ENCODE results near the gene GFOD2.

GFOD2 gene

DNA sequence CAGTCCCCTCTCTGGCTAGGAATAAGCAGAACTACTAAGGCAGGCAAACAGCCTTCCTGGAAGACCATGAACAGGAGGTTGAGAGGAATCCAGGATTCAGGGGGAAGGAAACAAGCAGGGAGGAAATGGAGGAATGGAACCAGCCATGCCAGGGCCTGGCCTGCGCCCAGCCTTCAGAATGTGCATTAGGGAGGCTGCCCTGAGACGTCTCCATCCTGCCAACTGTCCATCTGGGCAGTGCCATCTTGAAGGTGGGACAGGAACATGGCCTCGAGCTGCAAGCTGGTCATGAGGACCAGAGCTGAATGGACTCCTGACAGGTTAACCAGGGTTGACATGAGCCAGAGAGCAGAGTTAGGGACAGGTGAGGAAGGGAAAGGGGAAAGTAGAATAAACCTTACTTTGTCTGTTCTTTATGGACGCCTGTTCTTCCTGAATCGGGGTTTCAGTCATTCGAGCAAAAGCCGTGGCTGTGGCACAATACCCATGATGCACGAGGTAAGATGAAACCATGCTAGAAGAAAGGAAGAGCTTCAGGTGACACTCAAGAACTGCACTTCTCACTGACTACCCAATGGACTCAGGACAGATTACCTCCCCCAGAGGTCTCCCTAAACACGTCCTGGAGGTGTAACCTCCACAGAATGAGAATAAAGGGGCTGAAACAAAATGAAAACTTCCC lies 12.1 kb upstream of the GFOD2 start:
- no peak for DNase-seq (ENCODE audit: low spot score)

DNA sequence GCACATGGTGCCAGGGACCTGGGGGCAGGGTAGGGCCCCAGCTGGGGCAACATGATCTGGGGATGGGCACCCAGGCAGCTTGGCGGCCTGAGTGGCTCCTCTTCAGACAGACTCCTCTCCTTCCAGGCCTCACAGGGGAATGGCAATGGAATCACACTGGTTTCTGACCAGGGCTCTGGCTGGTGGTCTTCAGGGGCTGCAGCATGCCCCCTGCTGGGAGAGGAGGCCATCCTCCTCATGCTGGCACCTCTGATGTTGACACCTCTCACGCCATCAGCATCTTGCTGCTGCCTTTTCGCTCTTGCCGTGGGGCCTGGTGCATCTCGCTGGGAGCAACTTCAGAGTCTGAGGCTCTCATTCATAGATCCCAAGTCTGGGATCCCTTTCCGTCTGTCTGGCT lies 11.2 kb upstream of the GFOD2 start:
- DNase-seq (ENCODE audit: low spot score): no peak

DNA sequence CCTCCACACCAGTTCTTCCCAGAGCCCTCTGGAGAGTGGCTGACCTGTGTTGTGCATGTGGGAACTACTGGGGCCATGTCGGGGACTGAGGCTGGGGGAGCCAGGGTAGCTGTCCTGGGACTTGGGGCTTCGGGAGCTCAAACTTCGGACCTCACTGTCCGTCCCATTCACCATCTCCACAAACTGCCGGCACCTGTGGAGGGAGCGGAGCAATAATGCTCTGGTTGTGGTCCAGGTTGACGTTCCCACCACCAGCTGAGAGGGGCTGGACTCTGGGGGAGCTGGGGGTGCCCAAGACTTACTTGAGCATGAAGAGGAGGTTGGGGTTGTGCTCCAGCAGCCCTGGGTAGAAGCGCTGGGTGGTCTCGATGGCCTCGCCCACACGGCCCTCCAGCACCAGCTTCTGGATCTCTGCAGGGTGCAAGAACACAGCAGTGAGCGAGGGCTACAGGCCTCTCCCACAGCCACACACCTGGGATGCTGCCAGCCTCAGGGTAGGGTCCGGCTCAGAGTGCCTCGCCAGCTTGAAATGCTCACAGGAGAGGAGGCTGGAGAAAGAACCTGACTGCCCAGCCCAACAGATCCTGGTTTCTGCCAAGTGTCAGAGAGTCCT lies 10.6 kb upstream of the GFOD2 start:
- no peak for DNase-seq (ENCODE audit: low spot score)

DNA sequence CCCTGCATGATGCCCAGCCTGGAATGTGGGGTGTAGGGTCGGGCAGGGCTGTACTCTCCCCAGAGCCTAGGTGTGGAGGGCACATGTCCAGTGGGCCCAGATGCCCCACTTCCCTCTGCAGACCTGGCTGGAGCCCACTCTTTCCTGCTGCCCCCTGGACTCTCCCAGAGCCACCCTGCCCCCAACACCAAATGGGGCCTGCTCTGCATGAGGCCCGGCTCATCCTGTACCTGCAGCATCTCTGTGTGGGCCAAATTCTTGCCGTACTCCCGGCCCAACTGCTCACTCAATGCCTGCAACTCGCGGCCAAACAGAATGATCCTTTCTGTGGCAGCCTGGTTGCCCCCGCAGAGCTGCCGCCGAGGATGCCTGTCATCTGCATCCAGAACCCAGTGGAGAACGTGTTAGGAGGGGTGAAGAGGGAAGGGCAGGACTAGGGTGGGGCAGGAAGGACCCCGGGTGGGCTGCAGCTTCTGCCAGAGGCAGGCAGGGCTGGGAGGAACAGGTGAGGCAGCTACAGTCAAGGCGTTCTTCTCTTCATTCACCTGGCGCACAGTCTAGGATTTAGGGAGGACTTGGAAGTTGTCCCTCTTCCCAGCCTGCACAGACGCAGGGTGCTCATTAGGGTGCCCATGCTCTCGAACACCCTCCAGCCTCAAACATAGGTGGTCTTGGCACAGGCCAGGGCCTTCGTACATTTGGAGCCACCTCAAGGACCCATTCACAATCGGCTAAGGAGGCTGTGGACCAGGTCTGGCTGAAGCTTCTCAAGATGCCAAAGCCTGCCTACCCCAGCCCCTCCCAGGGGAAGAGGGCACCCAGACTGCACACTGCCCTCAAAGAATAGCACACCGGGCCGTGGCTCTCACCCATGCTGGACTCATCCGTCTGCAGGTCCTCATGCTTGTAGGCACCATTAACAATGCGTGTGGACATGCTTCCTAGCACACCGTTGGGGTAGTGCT lies 8.7 kb upstream of the GFOD2 start:
- no peak for DNase-seq (ENCODE audit: low spot score)

DNA sequence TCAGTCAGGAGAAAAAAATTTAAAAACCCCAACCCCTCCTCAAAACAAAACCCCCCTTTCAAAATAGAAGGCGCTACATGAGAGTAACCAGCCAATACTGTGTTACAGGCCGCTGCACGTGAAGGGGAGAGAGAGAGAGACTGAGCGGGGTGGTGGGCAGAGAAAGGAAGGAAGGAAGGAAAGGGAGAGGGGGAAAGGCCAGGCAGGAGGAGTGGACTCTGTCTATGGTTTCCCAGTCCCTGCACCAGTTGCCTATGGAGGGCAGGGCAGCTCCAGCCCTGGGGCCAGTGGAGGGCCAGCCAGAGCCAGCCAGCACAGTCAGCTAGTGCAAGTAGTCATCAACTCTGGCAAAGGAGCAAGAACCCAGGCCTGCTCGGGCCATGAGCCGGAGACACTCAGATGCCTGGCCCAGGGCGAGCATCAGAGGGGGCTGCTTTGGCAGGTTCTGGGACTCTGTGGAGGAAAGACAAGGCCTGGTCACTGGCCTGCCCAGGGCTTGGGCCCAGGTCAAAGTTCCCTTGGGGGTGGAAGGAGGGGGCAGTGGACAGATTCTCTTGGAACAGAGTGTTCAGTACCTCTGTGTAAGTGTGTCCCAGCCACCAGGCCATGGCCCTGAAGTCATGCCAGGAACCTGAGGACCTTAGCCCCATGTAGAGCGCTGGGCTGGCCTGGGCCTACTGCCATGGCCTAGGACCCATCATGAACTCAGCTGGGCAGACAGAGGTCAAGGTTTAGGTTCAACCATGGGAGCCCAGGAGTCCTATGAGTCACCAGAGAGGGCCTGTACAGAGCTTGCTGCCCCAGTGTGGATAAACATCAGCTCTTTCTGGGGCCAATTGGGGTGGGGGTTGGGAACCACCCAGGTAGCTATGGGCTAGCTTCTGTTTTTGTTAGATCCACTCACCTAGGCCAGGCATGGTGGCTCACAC lies 7.3 kb upstream of the GFOD2 start:
- DNase-seq (ENCODE audit: low spot score): no peak

DNA sequence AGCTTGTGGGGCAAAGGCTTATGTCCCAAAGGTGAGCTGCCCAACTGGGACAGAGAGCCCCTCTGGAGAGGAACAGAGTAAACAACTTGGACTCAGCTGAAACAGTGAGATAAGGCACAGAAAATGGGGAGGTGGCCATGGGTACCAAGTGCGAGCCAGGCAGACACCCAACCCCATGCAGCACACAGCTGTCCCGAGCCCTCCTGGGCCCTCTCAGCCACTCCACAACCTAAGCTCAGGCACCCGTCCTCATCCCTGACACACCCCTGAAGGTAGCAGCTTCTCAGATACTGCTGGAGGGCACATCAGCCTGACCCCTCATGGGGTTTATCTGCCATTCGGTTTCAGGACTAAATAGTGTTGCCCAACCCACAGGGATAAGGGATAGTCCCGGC lies 4.8 kb upstream of the GFOD2 start:
- no peak for DNase-seq (ENCODE audit: low spot score)

DNA sequence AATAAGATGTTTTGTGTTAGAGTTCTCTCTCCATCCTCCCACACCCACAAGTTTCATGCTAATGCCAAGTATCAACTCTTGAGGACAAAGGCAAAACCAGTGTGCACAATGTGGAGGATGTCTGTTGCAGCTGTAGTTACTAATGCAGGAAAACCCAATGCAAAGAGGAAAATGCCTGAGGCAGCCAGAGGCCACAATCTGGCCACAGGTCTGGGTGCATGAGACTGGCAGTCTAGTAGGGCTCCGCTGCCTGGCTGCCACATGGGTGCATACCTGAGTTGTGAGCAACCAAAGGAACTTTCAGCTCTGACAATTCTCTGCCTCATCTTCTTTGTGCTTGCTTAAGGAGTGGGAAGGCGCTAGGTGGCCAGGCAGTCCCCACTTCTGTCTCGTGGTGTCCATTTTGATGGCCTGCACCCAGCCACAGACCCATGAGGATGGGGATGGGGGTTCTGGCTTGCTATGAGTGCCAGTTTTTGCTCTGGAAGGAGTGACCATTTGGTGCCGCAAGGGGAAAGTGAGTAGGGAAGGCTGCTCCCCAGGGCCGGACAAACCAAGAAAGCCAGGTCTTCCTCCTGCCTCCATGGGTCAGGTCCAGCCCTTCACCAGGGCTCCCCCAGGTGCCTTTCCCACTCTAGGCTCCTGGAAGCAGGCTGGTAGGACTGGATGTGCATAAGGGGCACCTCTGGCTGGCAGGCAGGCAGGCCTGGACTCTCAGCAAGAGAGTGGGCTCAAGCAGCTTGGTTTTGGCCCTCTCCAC lies 4.2 kb upstream of the GFOD2 start:
- no peak for DNase-seq (ENCODE audit: low spot score)

DNA sequence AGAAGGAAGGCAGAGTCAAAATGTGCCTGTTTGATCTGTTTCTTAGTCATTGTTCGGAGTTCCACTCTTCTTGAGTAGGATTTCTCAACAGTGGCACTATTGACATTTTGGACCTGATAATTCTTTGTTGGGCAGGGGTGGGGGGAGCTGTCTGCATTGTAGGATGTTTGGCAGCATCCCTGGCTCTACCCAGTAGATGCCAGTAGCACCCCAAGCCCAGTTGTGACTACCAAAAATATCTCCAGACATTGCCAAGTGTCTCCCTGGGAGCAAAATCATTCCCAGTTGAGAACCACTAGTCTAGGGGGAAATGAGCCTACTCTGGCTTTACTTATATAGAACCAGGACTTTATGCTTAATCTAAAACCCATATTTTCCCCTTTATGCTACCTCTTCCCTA lies 1.1 kb upstream of the GFOD2 start:
- no peak for DNase-seq (ENCODE audit: low spot score)

DNA sequence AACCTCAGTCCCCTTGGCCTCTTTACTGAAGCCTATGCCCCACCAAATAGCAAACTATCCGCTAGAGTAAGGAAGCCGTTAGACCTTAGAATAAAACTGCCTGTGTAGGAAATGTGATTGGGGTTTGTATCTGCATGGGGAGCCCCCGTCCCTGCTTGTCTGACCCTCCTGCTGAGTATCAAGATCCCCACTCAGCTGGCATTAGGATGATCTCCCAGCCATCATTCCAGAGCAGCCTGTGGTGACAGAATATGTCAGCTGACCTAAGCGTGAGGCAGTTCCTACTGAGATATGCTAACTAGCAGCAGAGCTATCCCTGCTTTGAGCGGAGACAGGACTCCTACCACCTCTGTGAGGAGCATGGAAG lies 645 bp upstream of the GFOD2 start:
- DNase-seq (ENCODE audit: low spot score): no peak

DNA sequence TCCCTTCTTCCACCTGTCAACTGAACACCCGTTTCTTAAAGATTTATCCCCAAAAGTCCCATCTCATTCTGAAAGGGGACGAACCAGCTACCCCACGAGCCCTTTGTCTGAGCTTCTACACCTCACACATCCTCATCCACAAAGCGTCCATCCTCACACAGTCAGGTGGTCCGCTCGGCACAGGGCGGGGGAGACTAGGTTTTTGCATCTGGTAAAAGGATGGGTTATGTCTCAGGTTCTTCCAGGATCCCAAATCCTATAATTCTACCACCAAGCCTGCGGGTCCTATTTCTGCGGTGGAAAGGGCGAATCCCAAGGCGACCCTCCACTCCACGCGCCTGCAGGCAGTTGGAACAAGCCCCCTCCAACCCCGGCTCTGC lies 458 bp downstream of the GFOD2 start:
- no peak for DNase-seq (ENCODE audit: low spot score)

DNA sequence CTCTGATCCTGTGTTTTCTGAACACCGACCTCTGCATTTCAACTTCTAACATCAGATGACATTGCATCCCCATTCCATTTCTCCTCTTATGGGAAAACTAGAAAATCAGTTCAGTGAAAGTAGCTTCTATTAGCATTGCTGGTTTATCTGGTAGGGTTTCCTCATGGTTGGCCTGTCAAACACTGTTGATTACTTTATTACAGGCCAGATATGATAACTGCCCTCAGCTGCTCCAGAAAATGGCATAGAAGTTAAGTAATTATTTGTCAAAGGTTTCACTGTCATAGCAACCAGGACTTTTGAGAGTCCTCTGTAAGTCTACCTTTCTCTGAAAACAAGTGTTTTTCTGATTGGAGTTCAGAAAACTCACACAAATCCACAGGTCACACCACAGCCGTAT lies 3.0 kb downstream of the GFOD2 start:
- DNase-seq (ENCODE audit: low spot score): no peak

DNA sequence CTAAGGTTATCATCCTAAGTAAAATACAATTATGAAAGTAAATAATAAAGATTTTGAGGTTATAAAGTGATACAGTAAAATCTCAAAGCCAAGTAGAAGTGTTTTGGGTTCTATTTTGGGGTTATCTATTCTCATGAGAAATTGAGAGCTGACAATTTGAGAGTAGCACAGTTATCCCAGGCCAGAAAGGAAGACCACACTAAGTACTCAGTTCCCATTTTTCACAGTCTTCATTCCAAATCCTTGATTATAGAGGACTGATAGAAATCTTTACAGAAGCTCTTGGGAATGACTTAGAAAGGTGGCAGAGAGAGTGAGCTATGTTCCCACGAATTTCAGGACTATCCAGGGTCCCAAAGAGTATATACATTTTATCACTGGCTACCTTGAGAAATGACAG lies 4.6 kb downstream of the GFOD2 start:
- no peak for DNase-seq (ENCODE audit: low spot score)

DNA sequence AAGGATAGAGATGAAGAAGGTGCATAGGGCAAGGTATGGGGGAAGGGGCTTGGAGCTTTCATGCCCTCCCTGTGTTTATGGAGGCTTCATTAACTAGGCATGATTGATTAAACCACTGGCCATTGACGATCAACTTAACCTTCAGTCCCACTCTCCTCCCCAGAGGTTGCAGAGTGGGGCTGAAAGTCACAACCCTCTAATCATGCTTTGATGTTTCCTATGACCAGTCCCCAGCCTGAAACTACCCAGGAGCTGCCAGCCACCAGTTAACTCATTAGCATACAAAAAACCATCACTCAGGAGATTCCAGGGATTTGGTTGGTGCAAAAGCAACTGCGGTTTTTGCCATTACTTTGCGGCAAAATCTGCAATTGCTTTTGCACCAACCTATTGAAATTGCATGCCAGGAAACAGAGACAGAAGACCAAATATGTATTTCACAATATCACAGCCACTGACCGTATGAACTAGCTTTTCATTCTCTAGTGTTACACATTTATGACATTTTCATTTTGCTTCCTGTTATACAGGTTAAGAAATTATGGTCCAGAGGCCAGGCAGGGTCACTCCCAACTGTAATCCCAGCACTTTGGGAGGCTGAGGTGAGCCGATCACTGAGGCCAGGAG lies 5.4 kb downstream of the GFOD2 start:
- DNase-seq (ENCODE audit: low spot score): no peak

DNA sequence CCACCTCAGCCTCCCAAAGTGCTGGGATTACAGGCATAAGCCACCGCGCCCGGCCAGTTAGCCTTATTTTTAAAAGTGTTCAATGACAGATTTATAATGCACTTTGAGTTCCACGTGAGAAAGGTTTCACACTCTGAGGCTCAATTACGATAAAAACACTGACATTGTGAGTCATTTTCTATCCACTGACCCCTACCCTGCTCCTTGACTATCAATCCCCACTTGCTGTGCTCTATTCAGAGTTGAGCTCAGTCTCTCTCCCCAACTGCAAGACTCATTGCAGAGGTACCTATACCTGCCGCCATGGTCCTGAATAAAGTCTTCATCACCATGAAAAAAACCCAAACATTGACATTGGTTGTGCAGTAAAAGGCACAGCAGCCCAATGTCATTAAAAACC lies 8.5 kb downstream of the GFOD2 start:
- DNase-seq (ENCODE audit: low spot score): no peak

DNA sequence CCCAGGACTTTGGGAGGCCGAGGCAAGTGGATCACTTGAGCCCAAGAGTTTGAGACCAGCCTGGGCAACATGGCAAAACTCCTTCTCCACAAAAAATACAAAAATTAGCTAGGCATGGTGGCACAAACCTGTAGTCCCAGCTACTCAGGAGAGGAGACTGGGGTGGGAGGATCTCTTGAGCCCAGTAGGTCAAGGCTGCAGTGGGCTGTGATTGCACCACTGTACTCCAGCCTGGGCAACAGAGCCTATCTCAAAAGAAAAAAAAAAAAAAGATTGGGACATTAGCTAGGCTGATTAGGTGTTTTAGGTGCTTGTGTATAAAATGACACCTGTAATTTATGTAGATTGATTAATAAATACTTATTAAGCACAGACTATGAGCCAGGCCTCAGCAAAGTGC lies 10.1 kb downstream of the GFOD2 start:
- DNase-seq (ENCODE audit: low spot score): no peak

DNA sequence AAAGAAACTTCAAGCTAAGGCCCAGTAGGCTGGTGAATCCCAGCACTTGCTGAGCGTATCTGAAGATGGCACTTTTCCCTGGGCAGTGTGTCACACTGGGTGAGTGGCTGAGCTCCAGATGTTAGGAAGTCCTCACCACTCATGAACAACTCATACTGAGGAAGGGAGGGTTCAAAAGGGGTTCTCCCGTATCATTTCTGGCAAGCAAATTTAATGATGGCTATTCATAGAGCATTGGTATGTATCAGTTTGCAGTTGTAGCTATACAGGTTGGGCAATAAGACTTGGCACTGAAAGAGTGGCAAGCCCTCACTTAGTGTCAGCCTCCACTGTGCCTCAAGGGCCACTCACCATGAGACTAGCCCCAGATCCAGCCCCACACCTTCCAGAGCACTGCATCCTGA lies 10.7 kb downstream of the GFOD2 start:
- no peak for DNase-seq (ENCODE audit: low spot score)

DNA sequence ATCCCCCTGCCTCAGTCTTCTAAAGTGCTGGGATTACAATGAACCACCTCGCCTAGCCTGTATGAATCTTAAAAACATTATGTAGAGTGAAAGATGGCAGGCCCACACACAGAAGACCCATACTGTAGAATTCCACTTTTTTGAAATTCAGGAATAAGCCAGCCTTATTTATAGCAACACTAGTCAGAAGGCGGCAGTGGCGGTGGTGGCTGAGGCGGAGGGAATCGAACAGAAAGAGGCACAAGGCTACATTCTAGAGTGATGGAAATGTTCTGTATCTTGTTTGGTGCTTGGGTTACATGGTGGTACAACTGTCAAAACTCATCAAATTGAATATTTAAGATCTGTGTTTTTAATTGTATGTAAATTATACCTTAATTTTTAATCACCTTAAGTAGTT lies 11.3 kb downstream of the GFOD2 start:
- no peak for DNase-seq (ENCODE audit: low spot score)

DNA sequence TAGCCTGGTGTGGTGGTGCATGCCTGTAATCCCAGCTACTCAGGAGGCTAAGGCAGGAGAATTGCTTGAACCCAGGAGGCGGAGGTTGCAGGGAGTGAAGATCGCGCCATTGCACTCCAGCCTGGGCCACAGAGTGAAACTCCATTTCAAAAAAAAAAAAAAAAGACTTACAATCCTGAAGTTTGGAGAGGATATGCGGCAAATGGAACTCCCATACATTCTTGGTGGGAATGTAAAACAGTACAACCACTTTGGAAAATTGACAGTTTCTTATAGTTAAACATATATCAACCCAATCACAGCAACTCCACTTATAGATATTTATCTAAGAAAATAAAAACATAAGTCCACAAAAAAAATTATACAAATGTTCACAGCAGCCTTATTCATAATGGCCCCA lies 11.9 kb downstream of the GFOD2 start:
- no peak for DNase-seq (ENCODE audit: low spot score)

DNA sequence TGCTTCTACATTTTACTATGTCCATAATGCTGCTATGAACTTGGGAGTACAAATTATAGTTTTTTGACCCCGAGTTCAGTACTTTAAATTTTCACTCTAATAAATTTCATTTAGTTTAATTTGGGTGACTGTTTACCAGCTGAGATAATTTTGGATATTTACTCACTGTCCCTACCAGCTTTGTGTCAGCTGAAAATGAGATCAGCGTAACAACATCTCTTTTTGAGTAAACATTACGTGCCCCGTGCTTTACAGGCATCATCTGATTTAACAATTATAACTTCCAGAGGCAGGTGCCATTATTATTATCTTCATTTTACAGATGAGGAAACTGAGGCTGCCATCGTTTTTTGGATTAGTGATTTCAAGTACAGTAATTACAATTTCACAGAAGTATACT lies 15.0 kb downstream of the GFOD2 start:
- no peak for DNase-seq (ENCODE audit: low spot score)

DNA sequence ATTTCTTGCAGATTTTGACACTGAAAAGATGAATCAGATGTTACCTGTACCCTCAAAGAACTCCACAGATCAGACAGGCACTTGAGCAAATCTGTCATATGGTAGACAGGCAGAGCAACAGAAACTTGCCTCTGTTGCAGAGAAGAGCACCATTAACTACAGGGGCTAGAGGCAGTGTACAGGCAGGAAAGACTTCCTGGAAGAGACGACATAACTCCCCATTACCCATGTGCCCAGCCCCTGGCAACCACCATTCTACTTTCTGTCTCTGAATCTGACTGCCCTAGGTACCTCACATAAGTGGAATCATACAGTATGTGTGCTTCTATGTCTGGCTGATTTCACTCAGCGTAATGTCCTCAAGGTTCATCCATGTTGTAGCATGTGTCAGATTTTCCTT lies 15.5 kb downstream of the GFOD2 start:
- DNase-seq (ENCODE audit: low spot score): no peak

DNA sequence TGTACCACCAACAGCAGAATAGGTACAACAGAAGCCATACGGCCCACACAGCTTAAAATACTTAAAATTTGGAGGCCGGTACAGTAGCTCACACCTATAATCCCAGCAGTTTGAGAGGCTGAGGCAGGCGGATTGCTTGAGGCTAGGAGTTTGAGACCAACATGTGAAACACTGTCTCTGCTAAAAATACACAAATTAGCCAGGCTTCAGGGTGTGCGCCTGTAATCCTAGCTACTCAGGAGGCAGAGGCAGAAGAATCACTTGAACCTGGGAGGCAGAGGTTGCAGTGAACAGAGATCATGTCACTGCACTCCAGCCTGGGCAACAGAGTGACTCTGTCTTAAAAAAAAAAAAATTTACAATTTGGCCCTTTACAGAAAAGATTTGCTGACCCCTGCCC lies 17.0 kb downstream of the GFOD2 start:
- DNase-seq (ENCODE audit: low spot score): no peak
